ENCODE data around the gene HS3ST4. TPM values are rescaled to one million over a fixed set of nuclear protein-coding genes. Genes with fewer than 3 reads are reported as not detected.
"Not testable (repeated sequence)": the region's sequence is repeated elsewhere in the genome, so short reads cannot be mapped to it uniquely, and the experiment has no call there.

HS3ST4 gene
- total RNA-seq, 8 experiments from 2014 or later = 0.36 to 2.4 (median 1.3) TPM

DNA sequence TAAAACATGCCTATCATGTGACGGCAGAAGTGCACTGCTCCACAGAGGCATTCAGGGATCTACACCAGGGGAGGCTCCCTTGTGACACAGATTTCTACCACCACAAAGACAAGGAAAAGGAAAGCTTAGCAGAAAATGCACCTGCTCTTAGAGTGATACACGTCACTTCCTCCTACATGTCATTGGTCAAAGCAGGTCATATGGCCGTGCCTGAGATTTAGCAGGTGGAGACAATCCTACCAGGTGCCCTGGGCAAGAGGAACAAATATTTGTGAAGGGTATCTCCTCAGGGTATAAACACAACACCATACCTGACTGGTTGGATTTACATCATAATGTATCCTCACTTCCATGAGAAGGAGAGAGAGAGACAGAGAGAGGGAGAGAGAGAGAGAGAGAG is 362.1 kb downstream of the HS3ST4 start:
- 13 to 100% (median 66%) methylated on average over 2 to 3 of the region's 3 CpGs; no CpG with 5 or more reads in 3 of the 10 experiments for WGBS, 10 experiments

DNA sequence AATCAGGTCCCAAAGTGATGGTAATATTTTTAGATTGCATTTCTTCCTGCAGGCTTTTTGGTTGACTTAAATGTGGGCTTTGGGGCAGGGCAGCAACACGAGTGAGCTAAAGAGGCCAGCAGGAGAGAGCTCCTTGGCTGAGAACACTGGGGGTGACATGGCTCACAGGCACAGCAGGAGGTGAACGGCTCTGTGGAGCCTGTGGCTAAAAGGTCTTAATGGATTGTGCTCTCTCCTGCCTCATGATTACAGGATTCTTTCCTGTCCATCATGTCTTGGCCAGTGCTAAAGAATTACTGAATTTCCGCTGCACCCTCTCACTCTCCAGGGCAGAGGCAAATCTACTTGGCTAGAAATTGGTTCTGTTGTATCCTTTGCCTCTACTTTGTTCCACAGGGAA is 366.6 kb downstream of the HS3ST4 start:
- H3K27ac ChIP-seq = no peak overlapping the region
- peaks cover 0 to 7% of the 10 kb centered on the region in 2 donors for H3K4me1 ChIP-seq (replicated peaks in 1 of 2)
- no peak overlapping the region for H3K4me3 ChIP-seq
- in situ Hi-C loops (cut with MboI; ENCODE audit: low pct_unique_long_range_greater_than_20kb in 2 of 9, low sequenced_read_pairs in 9 of 9, unreplicated experiment in 9 of 9) = no loop called here
- 0 to 70% (median 29%) methylated on average over 1 to 3 of the region's 3 CpGs; no CpG with 5 or more reads in 1 of the 10 experiments for whole genome bisulfite sequencing, 10 experiments
- peak in 2 of 8 experiments; percentile 35 to 52 for ATAC-seq (replicated peaks in 6 of 8)

More for the DNA sequence above, 362.1 kb downstream of the HS3ST4 start:
- no peak for ATAC-seq (replicated peaks in 6 of 8)
- in situ Hi-C loops (cut with MboI; ENCODE audit: low pct_unique_long_range_greater_than_20kb in 2 of 9, low sequenced_read_pairs in 9 of 9, unreplicated experiment in 9 of 9) = no loop called here
- Histone ChIP-seq H3K27ac (no peak overlapping the region), H3K4me1 (replicated peaks in 1 of 2) (peaks cover 12 to 24% of the 10 kb centered on the region in 2 donors), H3K4me3 (no peak overlapping the region)

DNA sequence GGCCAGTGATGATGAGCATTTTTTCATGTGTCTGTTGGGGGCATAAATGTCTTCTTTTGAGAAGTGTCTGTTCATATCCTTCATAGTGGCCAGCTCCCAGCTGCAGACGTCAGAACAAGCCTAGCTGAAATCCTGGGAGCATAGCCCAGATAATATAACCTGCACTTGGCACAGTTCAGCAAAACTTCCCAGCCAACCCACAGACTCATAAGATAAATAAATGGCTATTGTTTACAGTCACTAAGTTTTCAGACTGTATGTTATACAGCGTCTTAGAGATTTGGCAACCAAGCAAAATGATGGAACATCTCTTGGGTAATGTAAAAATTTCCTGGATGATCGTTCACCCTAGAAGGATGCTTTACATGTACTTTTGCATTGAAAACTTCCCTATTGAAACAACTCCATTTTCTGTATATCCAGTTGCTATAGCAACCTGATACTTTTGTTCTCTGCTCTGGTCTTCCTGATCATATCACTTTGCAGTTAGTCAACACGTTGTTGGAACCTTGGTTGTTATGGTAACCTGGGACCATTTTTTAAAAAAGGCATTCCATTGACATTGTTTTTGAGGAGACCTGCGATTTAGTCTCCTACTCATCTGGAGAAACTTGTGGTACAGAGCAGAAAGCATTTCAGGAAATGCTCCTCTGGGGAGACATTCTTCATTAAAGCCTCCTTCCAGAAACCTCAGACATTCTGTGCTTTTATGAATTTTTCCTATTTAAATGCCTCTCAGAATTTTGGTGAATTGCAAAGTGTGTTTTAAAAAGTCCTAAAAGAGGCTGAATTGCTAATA is 378.7 kb downstream of the HS3ST4 start:
- no peak overlapping the region for H3K4me3 ChIP-seq

DNA sequence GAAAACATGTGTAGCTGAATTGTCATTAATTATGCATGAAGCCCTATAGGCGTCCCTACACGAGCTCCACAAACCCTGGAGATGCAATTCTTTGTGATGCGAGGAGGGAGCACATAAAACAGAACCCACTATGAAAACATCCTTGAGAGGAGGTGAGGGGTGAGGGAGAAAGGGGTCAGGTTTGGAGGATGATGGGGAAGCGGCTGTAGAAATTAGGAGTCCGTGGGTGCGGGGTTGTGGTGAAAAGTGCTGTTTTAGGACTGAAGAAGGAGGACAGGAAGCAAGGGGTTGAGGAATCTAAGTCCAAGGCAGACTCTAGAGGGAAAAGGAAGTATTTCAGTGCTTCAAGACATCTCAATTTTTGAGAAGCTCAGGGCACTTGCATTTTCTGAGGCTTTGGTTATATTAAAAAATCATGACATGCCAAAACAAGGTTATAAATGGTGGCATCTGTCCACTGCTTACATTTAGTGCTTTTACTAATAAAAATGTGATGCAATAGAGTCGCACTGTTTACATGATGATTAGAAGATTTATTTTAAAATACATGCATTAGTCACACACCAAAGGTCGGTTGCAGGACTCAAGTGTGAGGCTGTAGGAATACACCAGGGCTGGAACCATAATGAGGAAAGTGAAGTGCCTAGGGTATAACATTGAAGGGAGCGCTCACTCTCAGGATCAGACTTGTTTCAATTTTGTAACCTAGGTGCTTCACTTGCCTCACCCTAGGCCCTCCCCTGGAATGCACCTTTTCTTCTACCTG is 379.5 kb downstream of the HS3ST4 start:
- ATAC-seq (replicated peaks in 6 of 8) = peak in 6 of 8 experiments; percentile 24 to 82 (median 42)
- Histone ChIP-seq H3K4me3 (no peak overlapping the region), H3K4me1 (replicated peaks in 1 of 2) (peaks cover 10 to 11% of the 10 kb centered on the region in 2 donors), H3K27ac (peak overlapping the region in 1 of 2 donors; percentile 30)
- in situ Hi-C loops (cut with MboI; ENCODE audit: low pct_unique_long_range_greater_than_20kb in 2 of 9, low sequenced_read_pairs in 9 of 9, unreplicated experiment in 9 of 9) = no loop called here
- 0 to 66% (median 29%) methylated on average over 1 to 8 of the region's 9 CpGs for WGBS, 10 experiments

More for the DNA sequence above, 378.7 kb downstream of the HS3ST4 start:
- peaks cover 10 to 11% of the 10 kb centered on the region in 2 donors for H3K4me1 ChIP-seq (replicated peaks in 1 of 2)
- ATAC-seq (replicated peaks in 6 of 8) = peak in 6 of 8 experiments; percentile 14 to 68 (median 40)
- WGBS, 10 experiments = 0 to 29% (median 3%) methylated on average over 1 to 5 of the region's 5 CpGs; no CpG with 5 or more reads in 1 of the 10 experiments
- in situ Hi-C loops (cut with MboI; ENCODE audit: low pct_unique_long_range_greater_than_20kb in 2 of 9, low sequenced_read_pairs in 9 of 9, unreplicated experiment in 9 of 9) = no loop called here
- H3K27ac ChIP-seq = peak overlapping the region in 1 of 2 donors; percentile 30

DNA sequence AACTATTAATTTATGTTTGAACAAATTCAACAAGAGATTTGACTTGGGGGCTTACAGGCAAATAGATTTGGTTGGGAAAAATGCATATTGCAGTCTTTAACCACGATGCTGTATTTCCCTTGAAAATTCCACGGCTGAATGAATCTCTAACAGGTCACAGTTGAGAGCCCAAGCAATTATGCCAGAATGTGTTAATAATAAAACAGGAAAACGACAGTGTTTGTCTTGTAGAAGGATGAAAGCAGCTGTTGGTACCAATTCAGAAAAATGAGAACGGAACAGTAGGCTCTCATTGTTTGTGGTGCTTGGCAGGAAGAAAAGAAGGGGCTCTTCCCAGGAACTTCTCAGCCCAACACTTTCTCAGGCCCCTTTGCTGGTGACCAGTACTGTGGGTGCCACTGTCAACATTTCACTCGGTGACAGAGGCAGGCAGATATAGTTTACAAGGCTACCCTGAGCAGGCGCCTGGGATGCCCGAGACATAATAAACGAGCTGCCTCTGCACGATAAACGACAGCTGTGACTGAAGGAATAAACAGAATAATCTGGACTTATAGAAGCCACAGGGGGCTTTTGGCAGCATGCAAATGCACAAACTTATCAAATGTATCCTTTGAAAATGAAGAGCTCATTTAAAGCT is 387.1 kb downstream of the HS3ST4 start:
- Histone ChIP-seq H3K4me1 (replicated peaks in 1 of 2) (peaks cover 7 to 8% of the 10 kb centered on the region in 2 donors), H3K4me3 (no peak overlapping the region), H3K27ac (no peak overlapping the region)
- peak in 4 of 8 experiments; percentile 38 to 68 (median 52) for ATAC-seq (replicated peaks in 6 of 8)
- in situ Hi-C loops (cut with MboI; ENCODE audit: low pct_unique_long_range_greater_than_20kb in 2 of 9, low sequenced_read_pairs in 9 of 9, unreplicated experiment in 9 of 9) = no loop called here
- WGBS, 10 experiments = 0 to 40% (median 15%) methylated on average over 1 to 10 of the region's 10 CpGs; no CpG with 5 or more reads in 1 of the 10 experiments

DNA sequence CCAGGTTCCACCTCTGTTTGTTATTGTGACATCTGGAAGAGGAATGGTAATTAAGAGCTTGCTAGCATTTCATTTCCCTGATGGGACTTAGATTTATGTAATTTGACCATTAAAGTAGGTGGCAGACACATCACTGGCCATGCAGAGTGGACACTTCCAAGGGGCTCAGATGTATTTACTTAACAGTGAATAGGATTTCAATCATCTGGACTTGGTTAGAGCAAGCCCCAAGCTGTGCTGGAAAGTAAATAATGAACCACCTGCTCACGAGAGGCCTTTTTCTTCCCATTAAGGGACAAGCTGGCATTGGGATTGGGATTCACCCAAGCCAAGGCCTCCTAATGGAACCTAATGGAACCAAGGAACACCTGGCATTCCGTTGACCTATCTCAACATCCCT is 395.3 kb downstream of the HS3ST4 start:
- 0 to 71% (median 17%) methylated on average over 1 to 2 of the region's 2 CpGs; no CpG with 5 or more reads in 5 of the 10 experiments for WGBS, 10 experiments
- in situ Hi-C loops (cut with MboI; ENCODE audit: low pct_unique_long_range_greater_than_20kb in 2 of 9, low sequenced_read_pairs in 9 of 9, unreplicated experiment in 9 of 9) = no loop called here
- Histone ChIP-seq H3K4me1 (replicated peaks in 1 of 2) (no peaks in the 10 kb centered on the region), H3K27ac (no peak overlapping the region), H3K4me3 (no peak overlapping the region)
- peak in 2 of 8 experiments; percentile 21 to 54 for ATAC-seq (replicated peaks in 6 of 8)

DNA sequence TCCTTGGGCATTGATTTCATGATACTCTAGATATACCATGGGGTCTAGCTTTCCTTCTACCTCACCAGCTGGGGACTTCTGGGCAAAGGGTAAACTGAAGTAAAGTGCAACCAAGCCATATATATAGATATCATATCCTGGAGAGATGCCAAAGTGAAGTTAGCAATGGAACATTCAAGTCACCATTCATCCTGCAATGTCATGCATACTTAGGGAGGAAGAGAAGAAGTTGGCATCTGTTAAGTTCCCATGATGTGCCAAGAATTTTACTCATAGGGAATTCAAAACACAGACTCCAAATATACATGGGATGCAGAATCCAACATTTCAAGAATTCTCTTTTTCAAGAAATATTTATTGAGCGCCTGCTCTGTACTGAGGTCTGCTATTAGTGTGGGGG is 399.8 kb downstream of the HS3ST4 start:
- 0 to 100% (median 94%) methylated on average over 1 of the region's 1 CpG; no CpG with 5 or more reads in 4 of the 10 experiments for WGBS, 10 experiments
- Histone ChIP-seq H3K4me1 (replicated peaks in 1 of 2) (no peaks in the 10 kb centered on the region), H3K27ac (no peak overlapping the region), H3K4me3 (no peak overlapping the region)
- no peak for ATAC-seq (replicated peaks in 6 of 8)
- in situ Hi-C loops (cut with MboI; ENCODE audit: low pct_unique_long_range_greater_than_20kb in 2 of 9, low sequenced_read_pairs in 9 of 9, unreplicated experiment in 9 of 9) = no loop called here

DNA sequence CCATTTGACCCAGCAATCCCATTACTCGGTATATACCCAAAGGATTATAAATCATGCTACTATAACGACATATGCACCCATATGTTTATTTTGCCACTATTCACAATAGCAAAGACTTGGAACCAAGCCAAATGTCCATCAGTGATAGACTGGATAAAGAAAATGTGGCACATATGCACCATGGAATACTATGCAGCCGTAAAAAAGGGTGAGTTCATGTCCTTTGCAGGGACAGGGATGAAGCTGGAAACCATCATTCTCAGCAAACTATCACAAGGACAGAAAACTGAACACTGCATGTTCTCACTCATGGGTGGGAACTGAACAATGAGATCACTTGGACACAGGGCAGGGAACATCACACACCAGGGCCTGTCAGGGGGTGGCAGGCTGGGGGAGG is 406.4 kb downstream of the HS3ST4 start:
- H3K4me3 ChIP-seq; H3K27ac ChIP-seq; in situ Hi-C loops (cut with MboI; ENCODE audit: low pct_unique_long_range_greater_than_20kb in 2 of 9, low sequenced_read_pairs in 9 of 9, unreplicated experiment in 9 of 9); ATAC-seq (replicated peaks in 6 of 8); H3K4me1 ChIP-seq (replicated peaks in 1 of 2): not testable (repeated sequence)
- 15 to 100% (median 86%) methylated on average over 1 to 3 of the region's 3 CpGs; no CpG with 5 or more reads in 5 of the 10 experiments for WGBS, 10 experiments

DNA sequence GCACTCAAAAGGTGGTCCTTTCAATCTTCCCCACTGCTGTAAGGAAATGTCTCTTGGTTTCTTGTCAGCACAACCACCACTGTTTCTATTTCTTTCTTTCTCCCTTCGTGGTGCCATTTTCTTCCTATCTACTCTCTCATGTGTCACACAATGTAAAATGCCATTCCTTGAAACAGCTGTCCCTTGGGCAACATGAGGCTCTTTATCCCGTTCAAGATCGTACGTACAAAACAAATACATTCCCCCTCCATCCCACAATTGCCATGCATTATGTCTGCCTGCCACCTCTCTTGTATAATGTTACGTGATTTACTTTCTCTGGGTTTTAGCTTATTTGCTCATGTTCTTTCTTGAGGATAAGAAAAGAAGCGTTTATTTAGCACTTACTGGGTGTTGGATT is 410.6 kb downstream of the HS3ST4 start:
- in situ Hi-C loops (cut with MboI; ENCODE audit: low pct_unique_long_range_greater_than_20kb in 2 of 9, low sequenced_read_pairs in 9 of 9, unreplicated experiment in 9 of 9) = no loop called here
- ATAC-seq (replicated peaks in 6 of 8) = peak in 3 of 8 experiments; percentile 41 to 54 (median 52)
- WGBS, 10 experiments = 0 to 69% (median 47%) methylated on average over 2 to 6 of the region's 6 CpGs; no CpG with 5 or more reads in 1 of the 10 experiments
- Histone ChIP-seq H3K4me3 (no peak overlapping the region), H3K27ac (no peak overlapping the region), H3K4me1 (replicated peaks in 1 of 2) (peaks cover 0 to 3% of the 10 kb centered on the region in 2 donors)

DNA sequence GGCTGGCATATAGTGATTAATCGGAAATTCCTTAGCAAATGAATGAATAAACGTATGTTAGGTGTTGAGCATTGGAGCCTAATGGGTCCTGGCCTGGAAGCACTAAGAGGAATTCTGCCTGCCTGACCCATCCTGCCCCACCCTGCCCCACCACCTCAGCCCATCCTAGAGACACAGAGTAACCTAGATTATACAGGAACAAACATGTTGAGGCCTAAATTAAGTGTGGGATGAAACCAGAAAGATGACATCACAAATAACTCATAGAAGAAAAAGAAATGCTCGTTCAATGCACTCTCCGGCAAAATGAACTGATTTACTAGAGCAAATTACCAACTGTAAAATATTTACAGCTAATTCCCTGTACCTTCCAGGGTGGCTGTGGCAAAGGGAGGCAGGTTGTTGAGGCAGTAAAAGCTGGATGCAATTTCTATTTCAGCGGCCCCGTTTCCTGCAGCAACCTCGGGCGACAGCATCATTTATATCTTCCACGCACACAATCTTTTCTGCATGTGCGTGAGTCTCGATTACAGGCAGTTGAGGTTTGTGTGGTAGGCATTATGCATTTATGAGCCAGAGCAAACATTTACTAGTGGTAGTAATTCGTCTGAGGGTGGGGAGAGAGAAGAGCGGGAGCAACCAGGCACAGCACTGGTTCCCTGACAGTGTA is 417.2 kb downstream of the HS3ST4 start:
- WGBS, 10 experiments = 16 to 100% (median 64%) methylated on average over 2 to 10 of the region's 13 CpGs
- in situ Hi-C loops (cut with MboI; ENCODE audit: low pct_unique_long_range_greater_than_20kb in 2 of 9, low sequenced_read_pairs in 9 of 9, unreplicated experiment in 9 of 9) = no loop called here
- no peak overlapping the region for H3K4me3 ChIP-seq
- ATAC-seq (replicated peaks in 6 of 8) = peak in 5 of 8 experiments; percentile 12 to 81 (median 26)
- peaks cover 0 to 4% of the 10 kb centered on the region in 2 donors for H3K4me1 ChIP-seq (replicated peaks in 1 of 2)
- H3K27ac ChIP-seq = no peak overlapping the region

DNA sequence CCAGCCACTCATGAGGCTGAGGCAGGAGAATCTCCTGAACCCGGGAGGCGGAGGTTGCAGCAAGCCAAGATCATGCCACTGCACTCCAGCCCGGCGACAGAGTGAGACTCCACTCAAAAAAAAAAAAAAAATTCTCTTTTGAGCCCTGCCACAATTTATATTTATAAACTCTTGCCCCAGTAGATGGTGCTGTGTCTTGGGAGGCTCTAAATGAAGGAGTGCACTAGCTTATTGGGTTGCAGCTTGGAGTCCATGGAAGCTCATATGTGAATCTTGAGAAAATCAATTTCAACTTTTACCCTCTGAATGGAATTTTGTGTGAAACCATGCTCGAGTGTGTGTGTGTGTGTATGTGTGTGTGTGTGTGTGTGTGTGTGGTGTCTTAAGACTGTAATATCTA is 420.1 kb downstream of the HS3ST4 start:
- Histone ChIP-seq H3K27ac (no peak overlapping the region), H3K4me3 (no peak overlapping the region), H3K4me1 (replicated peaks in 1 of 2) (peaks cover 0 to 4% of the 10 kb centered on the region in 2 donors)
- WGBS, 10 experiments = 0 to 100% (median 40%) methylated on average over 1 to 3 of the region's 5 CpGs; no CpG with 5 or more reads in 5 of the 10 experiments
- in situ Hi-C loops (cut with MboI; ENCODE audit: low pct_unique_long_range_greater_than_20kb in 2 of 9, low sequenced_read_pairs in 9 of 9, unreplicated experiment in 9 of 9) = no loop called here
- no peak for ATAC-seq (replicated peaks in 6 of 8)

DNA sequence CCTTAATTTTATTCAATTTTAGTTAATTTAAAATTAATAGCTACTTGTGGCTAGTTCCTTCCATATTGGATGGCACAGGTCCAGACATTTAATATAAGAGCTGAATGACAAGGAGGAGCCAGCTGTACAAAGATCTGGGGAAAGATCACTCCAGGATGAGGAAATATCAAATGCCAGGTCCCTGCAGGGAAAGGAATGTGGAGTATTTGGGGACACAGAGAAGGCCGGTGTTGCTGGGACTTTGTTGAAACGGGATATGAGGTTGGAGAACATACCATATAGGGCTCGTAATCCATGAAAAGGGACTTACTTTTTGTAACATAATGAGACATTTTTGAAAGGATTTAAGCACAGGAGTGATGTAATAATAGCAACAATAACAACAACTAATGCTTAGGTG is 426.8 kb downstream of the HS3ST4 start:
- in situ Hi-C loops (cut with MboI; ENCODE audit: low pct_unique_long_range_greater_than_20kb in 2 of 9, low sequenced_read_pairs in 9 of 9, unreplicated experiment in 9 of 9) = no loop called here
- no peaks in the 10 kb centered on the region for H3K4me1 ChIP-seq (replicated peaks in 1 of 2)
- no peak overlapping the region for H3K27ac ChIP-seq
- no peak overlapping the region for H3K4me3 ChIP-seq
- no peak for ATAC-seq (replicated peaks in 6 of 8)
- WGBS, 10 experiments = 0 to 70% (median 31%) methylated on average over 1 to 3 of the region's 3 CpGs; no CpG with 5 or more reads in 3 of the 10 experiments

Measured in motor neuron (in vitro differentiated cells).